GM19351 (cell line): ENCODE measurements around the gene SIRPG.
"Not testable (repeated sequence)": the region's sequence is repeated elsewhere in the genome, so short reads cannot be mapped to it uniquely, and the experiment has no call there.

Experiments
- ATAC-seq: cut with Tn5 transposase; IDR thresholded peaks from one replicate; pipeline ENCODE4 v1.9.1; 2021; ENCODE audit warnings: mild to moderate bottlenecking, moderate library complexity; ENCODE audit not compliant: unreplicated experiment

The SIRPG gene

DNA sequence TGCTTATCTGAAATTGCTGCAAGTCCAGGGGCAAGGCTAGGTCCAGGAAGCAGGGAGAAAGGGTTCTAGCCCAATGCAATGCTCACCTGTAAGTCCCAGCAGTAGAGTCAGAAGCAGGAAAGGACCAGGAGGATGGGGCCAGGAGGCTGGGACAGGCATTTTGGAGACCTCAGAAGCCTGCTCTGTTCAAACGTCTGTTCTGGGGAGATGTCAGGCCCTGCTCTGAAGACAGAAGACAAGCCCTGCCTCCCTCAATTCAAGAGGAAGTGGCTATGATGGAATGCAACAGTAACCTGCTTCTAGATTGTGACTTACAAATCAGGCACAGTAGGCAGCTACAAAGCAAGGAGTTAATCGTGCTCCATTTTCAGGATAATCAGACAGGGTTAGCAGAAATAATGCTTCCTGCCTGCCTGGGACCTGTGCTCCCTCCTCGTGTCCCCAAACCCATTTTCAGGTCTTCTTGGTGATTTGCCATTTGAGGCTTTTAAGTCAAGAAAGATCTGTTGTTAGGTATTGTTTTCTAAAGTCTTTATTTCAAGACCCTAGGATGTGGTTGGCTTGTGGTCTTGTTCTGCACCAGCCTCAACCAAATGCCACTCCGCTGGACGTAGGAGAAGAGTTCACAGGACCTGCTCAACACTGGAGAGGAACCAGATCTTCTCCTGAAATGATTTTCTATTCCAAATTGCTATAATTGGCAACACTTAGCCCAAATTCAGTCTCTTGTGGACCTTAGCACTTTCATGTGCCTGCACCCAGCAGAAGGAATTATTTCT lies at the start of gene SIRPG:
TSS of gene SIRPG (minus strand) at position 224 of the 779 bp plus-strand sequence. CDS start at position 159, 65 bp downstream.
- no peak for ATAC-seq

DNA sequence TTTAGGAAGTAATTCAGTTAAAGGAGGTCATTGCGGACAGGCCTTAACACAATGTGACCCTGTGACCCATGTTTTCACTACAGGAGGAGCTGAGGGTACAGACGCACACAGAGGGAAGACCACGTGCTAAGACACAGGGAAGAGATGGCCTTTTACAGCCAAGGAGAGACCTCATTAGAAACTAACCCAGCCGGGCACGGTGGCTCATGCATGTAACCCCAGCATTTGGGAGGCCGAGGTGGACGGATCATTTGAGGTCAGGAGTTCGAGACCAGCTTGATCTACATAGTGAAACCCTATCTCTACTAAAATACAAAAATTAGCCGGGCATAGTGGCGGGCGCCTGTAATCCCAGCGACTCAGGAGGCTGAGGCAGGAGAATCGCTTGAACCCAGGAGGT lies 49.3 kb upstream of the SIRPG start:
- ATAC-seq, result not testable (repeated sequence)

- no peak for ATAC-seq
These were observed 48.5 kb upstream of the SIRPG start for GRCh38 chr20:1706079-1706478.

GRCh38 chr20:1702855-1703254 lies 45.3 kb upstream of the SIRPG start:
- no peak for ATAC-seq

GRCh38 chr20:1702328-1702727 lies 44.7 kb upstream of the SIRPG start:
- ATAC-seq, result no peak

DNA sequence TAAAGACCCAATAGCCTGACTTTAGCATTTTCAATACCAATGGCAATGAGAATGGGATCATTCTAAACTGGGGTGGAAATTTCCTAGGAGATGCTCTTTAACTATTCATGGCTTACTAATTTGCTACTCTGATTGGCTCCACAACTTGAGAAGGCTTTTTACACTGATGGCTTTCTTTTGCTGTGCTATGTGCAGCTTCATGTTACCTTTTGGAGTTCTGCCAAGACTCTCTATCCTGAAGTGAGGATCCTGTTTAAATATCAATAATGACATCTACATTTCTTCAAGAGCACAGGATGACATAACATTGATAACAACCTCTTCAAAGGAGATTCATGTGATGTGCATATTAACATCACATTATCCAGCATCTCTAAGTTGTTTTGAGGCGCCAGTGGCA lies 43.4 kb upstream of the SIRPG start:
- no peak for ATAC-seq

GRCh38 chr20:1697592-1697991 lies 40.0 kb upstream of the SIRPG start:
- no peak for ATAC-seq

DNA sequence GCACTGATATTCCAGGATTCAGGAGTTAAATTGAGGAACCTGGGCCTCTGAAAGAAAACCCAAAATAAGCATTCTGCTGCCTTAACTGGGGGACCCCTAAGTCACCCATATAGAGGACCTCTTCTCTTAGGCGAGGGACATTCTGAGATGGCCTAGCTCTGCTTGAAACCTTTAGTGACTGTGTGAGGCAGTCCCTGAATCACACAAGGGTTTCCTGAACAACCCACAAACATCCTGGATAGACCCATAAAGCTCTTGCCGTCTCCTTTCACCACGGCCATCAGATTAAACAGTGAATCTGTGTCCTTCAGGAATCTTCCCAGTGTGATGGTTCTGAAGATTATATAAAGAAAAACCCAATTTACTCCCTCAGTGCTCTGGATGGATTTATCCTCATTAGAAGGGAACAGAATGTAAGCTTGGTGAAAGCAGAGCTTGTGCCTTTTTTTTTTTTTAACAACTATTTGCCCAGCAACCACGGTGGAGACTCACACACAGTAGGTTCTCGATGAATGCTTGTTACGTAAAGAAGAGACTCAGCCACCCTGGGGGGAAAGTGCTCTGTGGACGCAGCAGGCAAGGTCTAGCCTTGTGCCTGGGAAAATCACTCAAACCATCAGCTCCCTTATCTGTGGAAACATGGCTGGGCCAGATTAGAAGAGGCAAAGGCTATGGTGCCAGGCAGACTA lies 39.1 kb upstream of the SIRPG start:
- no peak for ATAC-seq

GRCh38 chr20:1694672-1695071 lies 37.1 kb upstream of the SIRPG start:
- ATAC-seq, result no peak

DNA sequence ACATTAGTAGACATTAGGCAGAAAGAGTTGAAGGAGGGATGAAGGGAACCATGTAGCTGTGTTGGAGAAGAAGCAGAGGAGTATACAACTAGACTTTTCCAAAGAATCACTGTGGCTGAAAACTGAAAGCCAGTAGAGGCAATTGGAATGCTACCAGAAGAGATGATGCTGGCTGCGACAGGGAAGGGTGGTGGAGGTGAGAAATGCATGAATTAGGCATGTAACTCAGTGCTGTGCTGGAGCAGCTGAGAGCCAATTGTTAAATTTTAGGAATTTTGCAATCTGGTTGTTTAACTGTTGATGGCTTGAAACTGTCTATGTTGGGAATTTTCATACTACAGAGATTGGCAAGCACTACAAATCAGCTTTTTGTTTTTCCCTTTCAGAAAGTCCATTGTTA lies 35.8 kb upstream of the SIRPG start:
- ATAC-seq, result no peak

- no peak for ATAC-seq
These were observed 32.1 kb upstream of the SIRPG start for GRCh38 chr20:1689721-1690120.

DNA sequence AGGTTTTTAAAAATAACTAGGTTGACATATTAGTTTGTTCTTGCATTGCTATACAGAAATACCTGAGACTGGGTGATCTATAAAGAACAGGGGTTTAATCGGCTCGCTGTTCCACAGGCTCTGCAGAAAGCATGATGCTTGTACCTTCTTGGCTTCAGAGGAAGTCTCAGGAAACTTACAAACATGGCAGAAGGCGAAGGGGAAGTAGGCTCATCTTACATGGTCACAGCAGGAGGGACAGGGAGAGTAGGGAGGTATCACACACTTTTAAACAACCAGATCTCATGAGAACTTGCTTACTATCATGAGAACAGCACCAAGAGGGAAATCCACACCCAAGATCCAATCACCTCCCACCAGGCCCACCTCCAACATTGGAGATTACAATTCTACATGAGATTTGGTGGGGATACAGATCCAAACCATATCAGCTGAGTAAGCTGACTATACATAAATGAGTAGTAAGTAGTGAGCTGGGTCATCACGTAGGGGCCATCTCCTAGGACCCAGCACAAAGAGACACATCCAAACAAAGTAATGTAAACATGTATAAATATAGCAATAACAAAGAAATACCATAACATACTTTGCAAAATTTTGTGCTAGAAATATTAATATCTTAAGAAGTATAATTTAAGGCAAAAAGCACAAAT lies 31.4 kb upstream of the SIRPG start:
- ATAC-seq, result no peak

GRCh38 chr20:1687053-1687452 lies 29.5 kb upstream of the SIRPG start:
- ATAC-seq, result no peak

DNA sequence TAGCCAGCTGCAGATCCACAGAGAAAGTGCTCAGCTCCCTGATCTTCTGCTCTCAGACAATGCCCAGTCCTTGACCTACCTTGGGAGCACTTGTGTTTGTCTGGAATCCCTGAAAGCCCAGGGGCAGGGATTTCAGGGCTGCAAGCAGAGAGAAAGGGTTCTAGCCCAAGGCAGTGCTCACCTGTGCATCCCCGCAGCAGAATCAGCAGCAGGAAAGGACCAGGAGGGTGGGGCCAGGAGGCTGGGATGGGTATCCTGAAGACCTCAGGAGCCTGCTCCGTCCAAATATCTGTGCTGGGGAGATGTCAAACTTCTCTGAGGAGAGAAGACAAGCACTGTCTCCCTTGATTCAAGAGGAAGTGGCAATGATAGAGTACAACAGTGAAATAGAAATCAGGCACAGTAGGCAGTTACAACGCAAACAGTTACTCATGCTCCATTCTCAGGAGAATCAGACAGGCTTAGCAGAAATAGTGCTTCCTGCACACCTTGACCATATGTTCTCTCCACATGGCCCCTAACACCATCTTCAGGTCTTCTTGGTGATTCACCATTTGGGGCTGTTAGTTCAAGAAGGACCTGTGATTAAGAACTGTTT lies 28.7 kb upstream of the SIRPG start:
- no peak for ATAC-seq

DNA sequence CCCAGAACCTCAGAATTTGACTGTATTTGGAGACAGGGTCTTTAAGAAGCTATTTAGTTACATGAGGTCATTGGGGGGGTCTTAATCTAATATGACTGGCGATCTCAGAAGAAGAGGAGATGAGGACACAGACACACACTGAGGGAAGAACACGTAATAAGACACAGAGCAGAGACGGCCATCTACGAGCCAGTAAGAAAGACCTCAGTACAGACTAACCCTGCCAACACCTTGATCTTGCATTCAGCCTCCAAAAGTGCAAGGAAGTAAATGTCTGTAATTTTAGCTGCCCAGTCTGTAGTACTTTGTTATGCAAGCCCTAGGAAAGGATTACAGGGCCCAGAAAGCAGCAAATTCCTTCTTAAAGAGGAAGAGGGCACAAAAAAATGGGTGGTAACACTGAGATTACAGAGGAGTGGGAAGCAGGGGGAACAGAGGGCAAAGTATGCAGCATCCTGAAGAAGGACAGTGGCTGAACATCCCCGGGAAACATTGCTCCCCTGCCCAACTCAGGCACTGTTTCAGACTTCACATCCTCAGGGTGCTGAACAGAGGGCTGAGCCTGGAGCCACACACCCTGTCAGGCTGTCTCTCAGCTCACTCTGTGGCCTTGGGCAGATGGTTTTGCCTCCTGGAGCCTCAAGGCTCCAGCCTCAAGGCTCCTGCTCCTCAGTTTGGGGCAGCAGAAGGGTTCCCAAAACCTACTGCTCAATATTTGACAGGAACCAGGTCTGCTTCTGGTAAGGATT lies 27.9 kb upstream of the SIRPG start:
- ATAC-seq, result no peak

DNA sequence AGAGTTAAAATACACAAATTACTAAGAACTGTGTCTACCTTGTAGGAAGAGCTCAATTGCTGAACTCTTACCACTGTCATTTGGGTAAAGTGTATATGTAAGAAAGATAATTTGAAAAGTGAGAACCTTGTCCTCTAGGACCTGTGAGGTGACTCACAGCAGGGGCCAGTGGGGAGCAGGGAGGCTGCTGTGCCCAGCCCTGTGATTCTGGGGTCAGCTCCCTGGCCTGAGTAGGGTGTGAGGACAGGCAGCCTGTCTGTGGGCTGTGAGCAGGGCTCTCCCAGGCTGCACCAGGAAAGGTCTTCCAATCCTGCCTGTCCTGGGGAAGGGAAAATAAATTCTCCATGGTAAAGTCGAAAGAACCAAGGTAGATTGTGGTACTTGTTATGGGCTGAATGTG lies 27.3 kb upstream of the SIRPG start:
- ATAC-seq, result no peak

DNA sequence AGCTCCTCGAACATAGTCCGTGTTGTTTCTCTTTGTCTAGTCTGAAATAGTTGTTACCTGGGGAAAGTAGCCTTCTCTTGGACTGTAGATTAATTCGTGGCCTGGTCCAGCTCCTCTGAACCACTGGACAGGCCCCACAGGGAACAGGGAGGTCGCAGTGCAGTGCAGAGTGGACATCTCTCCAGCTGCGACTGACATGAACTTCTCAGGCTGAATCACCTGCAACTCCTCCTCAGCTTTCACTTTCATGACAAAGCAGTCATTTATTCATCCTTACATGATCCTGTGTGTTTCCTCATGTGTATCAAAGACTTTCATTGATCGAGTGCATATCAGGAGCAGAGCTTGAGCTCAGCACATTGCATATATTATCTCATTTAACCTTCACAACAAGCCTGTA lies 19.1 kb upstream of the SIRPG start:
- no peak for ATAC-seq

DNA sequence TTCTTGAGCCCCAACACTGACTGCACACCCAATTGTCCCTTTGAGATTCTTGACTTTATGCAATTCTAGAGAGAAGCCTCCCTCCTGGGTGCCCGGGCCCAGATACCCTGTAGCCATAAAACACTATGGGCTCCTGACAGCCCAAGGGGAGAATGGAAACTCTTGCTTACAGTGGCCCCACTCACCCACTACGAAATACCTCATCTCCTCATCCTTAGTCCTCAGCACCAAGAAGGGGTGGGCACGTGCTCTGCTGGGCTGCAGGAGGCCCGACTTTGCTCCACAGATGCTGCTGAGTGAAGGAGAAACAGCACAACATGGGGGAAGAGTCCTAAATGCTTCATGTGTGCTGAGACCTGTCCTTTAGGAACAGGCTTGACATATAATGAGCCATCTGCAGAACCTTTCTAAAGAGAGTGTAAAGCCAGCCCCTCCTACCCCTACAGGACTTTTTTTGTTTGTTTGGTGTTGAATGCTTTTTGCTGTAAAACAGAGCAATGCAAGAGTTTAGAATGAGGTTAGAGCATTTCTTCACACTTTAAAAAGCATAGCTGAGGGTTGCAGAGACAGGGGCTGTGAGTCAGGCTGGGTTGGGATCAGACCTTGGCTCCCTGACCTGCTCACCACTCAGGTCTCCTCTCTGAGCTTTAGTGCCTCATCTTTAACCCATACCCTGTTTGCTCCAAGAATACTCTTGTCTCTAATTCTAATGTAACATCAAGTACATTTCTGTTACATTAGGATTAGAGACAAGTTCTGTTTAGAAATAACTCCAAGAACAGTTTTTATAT lies 17.6 kb upstream of the SIRPG start:
- ATAC-seq, result no peak

- ATAC-seq, result no peak
These were observed 16.8 kb upstream of the SIRPG start for GRCh38 chr20:1674361-1674760.

GRCh38 chr20:1673424-1673823 lies 15.8 kb upstream of the SIRPG start:
- no peak for ATAC-seq
